Muscle of arm (tissue), 12 donors: Measurements from ENCODE around the gene HSH2D. TPM values are rescaled to one million over a fixed set of nuclear protein-coding genes. Genes with fewer than 3 reads are reported as not detected.

Experiments
- DNase-seq: peaks from one replicate; pipeline ENCODE4 v3.0.0-alpha.2; 2013
- polyA plus RNA-seq, 12 donors: library from polyadenylated mRNA; unstranded; fragments of 120-200 nt; gene quantifications; one replicate each; pipeline ENCODE4 v1.2.1, GENCODE V29; 2013; ENCODE audit not compliant: insufficient read length in 12 of 12

The HSH2D gene
- polyA plus RNA-seq, 12 donors: 0.13 to 2.4 (median 0.37) TPM; not detected in 2

- no peak for DNase-seq
Measured at GRCh38 chr19:16193466-16193865, 50.0 kb downstream of the HSH2D start.

- no peak for DNase-seq
Measured at GRCh38 chr19:16197188-16197621, 53.7 kb downstream of the HSH2D start.

- peak; percentile 98 for DNase-seq
Measured at GRCh38 chr19:16197622-16198369, 54.3 kb downstream of the HSH2D start, which contains the start of gene AP1M1. Gene AP1M1, plus strand, starts transcription at chr19:16197911. Its CDS starts 116 bp downstream, at chr19:16198027.

- no peak for DNase-seq
Measured at GRCh38 chr19:16198370-16198651, 54.8 kb downstream of the HSH2D start.

- no peak for DNase-seq
Measured at GRCh38 chr19:16199275-16199932, 55.9 kb downstream of the HSH2D start.

- no peak for DNase-seq
Measured at GRCh38 chr19:16200038-16201010, 56.8 kb downstream of the HSH2D start.

- DNase-seq: no peak
Measured at GRCh38 chr19:16201011-16201391, 57.5 kb downstream of the HSH2D start.

GRCh38 chr19:16202320-16203255 is 59.1 kb downstream of the HSH2D start:
- DNase-seq: no peak

GRCh38 chr19:16203256-16204004 is 59.9 kb downstream of the HSH2D start:
- DNase-seq: no peak

GRCh38 chr19:16204005-16204294 is 60.5 kb downstream of the HSH2D start:
- DNase-seq: no peak

- no peak for DNase-seq
Measured at GRCh38 chr19:16205205-16206045, 61.9 kb downstream of the HSH2D start.

- DNase-seq: no peak
Measured at GRCh38 chr19:16206046-16206605, 62.6 kb downstream of the HSH2D start.

- no peak for DNase-seq
Measured at GRCh38 chr19:16206637-16207036, 63.2 kb downstream of the HSH2D start.

GRCh38 chr19:16207063-16207462 is 63.6 kb downstream of the HSH2D start:
- DNase-seq: no peak

GRCh38 chr19:16207490-16208025 is 64.1 kb downstream of the HSH2D start:
- no peak for DNase-seq
